ENCODE measurements around the gene XRCC3. TPM values are rescaled to one million over a fixed set of nuclear protein-coding genes. Genes with fewer than 3 reads are reported as not detected.

Gene XRCC3
- total and polyA plus RNA-seq, 4 experiments from 2014 or later, result 2.2 to 12.6 (median 6.7) TPM

DNA sequence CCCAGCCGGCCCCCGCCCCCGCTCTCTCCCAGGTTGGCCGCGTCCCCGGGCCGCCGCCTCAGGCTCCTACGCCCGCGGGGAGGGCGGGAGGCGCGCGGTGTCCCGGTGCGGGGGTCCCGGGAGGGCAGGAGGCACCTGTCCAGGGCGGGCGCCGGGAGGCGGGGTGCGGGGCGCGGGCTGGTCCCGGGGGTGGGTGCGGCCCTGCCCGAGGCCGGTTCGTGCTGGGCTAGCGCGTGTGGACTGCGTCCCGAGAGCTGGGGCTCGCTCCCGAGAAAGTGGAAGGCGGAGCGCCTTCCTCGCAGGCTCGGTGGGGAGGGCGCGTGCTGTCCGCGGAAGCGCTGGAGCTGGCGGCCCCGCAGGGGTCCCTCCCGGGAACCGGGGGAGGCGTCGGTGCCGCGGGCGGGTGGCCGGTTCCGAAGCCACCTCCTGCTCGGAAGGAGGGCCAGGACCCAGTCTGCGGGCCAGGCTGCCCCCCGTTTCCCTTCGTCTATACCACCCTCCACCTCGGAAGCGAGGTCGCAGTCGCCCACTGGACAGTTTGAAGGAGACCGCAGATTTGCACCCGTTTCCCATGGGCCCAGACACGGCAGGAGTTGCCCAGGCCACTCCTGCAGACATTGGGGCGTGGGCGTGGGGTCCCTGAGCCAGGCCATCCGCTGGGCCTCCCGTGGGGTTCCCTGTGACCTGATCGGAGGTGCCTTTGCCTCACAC is 995 bp upstream of the XRCC3 start:
- no peaks in the 10 kb centered on the region for H3K36me3 ChIP-seq (ENCODE audit: insufficient read depth, low read length)
- H3K27ac ChIP-seq (ENCODE audit: low read depth, low read length), result no peak overlapping the region
- H3K4me3 ChIP-seq (ENCODE audit: low read length in 2 of 2), result peak overlapping the region in 1 of 2 donors; percentile 49
- Mint-ChIP-seq H3K4me3 (peak overlapping the region; percentile 78 to 84 (median 80)), H3K27me3 (no peaks in the 10 kb centered on the region), H3K27ac (peak overlapping the region in 2 of 7 donors; percentile 8 to 64), H3K4me1 (peaks cover 17 to 70% (median 36%) of the 10 kb centered on the region in 4 donors), H3K9me3 (no peaks in the 10 kb centered on the region), H3K36me3 (peaks cover 0 to 3% of the 10 kb centered on the region in 2 donors)
- no peaks in the 10 kb centered on the region for H3K27me3 ChIP-seq (ENCODE audit: insufficient read depth, low read length)
- DNase-seq, result no peak
- intact Hi-C loops (cut with micrococcal nuclease), result loop anchor here (5.0 kb wide), 1 partner anchor 1306 kb away; the partner anchor contains the start of gene CDCA4
- H3K9me3 ChIP-seq (ENCODE audit: control insufficient read depth in 1 of 2, low read length in 2 of 2), result no peaks in the 10 kb centered on the region
- ChIA-PET CTCF (ENCODE audit: partially characterized antibody) (no interaction called here), POLR2A (ENCODE audit: partially characterized antibody) (interaction anchor here (1.0 to 1.7 kb wide), 9 partner anchors 10 to 382 kb away, joined by 3 to 7 read pairs (median 4); partner anchors contain the start of genes BAG5, COA8 and EIF5)
- peaks cover 21% of the 10 kb centered on the region for H3K4me1 ChIP-seq (ENCODE audit: insufficient read depth, low read length)

- ChIA-PET POLR2A (ENCODE audit: partially characterized antibody) (interaction anchor here (1.5 kb wide), 1 partner anchor 10 kb away, joined by 4 read pairs; no protein-coding TSS in a partner anchor), CTCF (ENCODE audit: partially characterized antibody) (interaction anchor here (0.6 kb wide), 1 partner anchor 253 kb away, joined by 4 read pairs; no protein-coding TSS in a partner anchor)
- Mint-ChIP-seq H3K27ac (peak overlapping the region in 5 of 7 donors; percentile 12 to 90 (median 78)), H3K36me3 (peaks cover 0 to 3% of the 10 kb centered on the region in 2 donors), H3K9me3 (peaks cover 0 to 2% (median 0%) of the 10 kb centered on the region in 8 donors), H3K27me3 (no peaks in the 10 kb centered on the region), H3K4me1 (peaks cover 12 to 60% (median 33%) of the 10 kb centered on the region in 4 donors), H3K4me3 (peak overlapping the region; percentile 64 to 94 (median 78))
- Histone ChIP-seq H3K27me3 (ENCODE audit: insufficient read depth, low read length) (no peaks in the 10 kb centered on the region), H3K27ac (ENCODE audit: low read depth, low read length) (no peak overlapping the region), H3K4me3 (ENCODE audit: low read length in 2 of 2) (no peak overlapping the region), H3K36me3 (ENCODE audit: insufficient read depth, low read length) (no peaks in the 10 kb centered on the region), H3K9me3 (ENCODE audit: control insufficient read depth in 1 of 2, low read length in 2 of 2) (no peaks in the 10 kb centered on the region), H3K4me1 (ENCODE audit: insufficient read depth, low read length) (peaks cover 21% of the 10 kb centered on the region)
- intact Hi-C loops (cut with micrococcal nuclease), result loop anchor here (2.0 kb wide), 1 partner anchor 133 kb away; the partner anchor contains the start of gene PPP1R13B
- no peak for DNase-seq
Measured at GRCh38 chr14:103714063-103714724, 1.1 kb downstream of the XRCC3 start.

DNA sequence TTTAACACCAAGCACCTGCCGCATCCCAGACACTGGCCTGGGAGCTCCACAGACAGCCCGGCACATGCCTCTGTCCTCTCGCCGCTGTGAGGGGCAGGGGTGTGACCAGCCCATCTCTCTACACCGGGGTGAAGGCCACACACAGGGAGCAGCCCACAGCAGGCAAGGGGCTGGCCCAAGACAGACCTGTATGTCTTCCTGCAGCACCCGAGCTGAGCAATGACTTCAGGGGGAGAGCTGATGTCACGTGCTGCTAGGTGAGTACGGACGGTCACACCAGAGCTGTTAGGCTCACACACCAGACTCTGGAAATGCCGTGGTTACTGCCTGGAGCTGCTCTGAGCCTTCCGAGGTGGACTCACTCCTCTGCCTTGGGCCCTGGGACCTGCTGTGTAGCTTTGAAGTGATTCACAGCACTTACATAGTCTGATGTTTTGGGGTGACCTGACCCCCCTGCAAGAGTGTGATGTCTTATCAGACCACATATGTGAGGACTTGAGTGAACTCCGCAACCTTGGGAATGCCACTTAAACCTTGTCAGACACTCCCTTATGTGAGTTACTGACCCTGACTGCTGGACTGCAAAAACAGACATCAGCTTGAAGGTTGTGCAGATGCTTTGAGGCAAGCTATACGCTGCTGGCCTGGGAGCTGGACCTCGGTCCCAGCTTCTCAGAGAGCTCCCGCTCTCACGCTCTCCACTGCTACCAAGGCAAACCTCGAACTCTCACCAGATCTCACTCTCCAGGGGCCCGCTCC is 1.8 kb downstream of the XRCC3 start:
- H3K9me3 ChIP-seq (ENCODE audit: control insufficient read depth in 1 of 2, low read length in 2 of 2), result no peaks in the 10 kb centered on the region
- CTCF ChIA-PET (ENCODE audit: partially characterized antibody), result interaction anchor here (0.6 kb wide), 1 partner anchor 19 kb away, joined by 3 read pairs; no protein-coding TSS in a partner anchor
- DNase-seq, result peak in 1 of 5 donors; percentile 25
- peaks cover 21% of the 10 kb centered on the region for H3K4me1 ChIP-seq (ENCODE audit: insufficient read depth, low read length)
- POLR2A ChIA-PET (ENCODE audit: partially characterized antibody), result interaction anchor here (1.5 kb wide), 1 partner anchor 9 kb away, joined by 4 read pairs; no protein-coding TSS in a partner anchor
- Mint-ChIP-seq H3K4me3 (peak overlapping the region in 7 of 8 donors; percentile 24 to 79 (median 67)), H3K9me3 (peaks cover 0 to 6% (median 0%) of the 10 kb centered on the region in 8 donors), H3K36me3 (peaks cover 0 to 3% of the 10 kb centered on the region in 2 donors), H3K27ac (peak overlapping the region in 4 of 7 donors; percentile 12 to 90 (median 66)), H3K4me1 (peaks cover 12 to 55% (median 31%) of the 10 kb centered on the region in 4 donors), H3K27me3 (no peaks in the 10 kb centered on the region)
- intact Hi-C loops (cut with micrococcal nuclease), result loop anchor here (2.0 kb wide), 1 partner anchor 133 kb away; the partner anchor contains the start of gene PPP1R13B
- no peak overlapping the region for H3K4me3 ChIP-seq (ENCODE audit: low read length in 2 of 2)
- H3K36me3 ChIP-seq (ENCODE audit: insufficient read depth, low read length), result no peaks in the 10 kb centered on the region
- H3K27ac ChIP-seq (ENCODE audit: low read depth, low read length), result no peak overlapping the region
- no peaks in the 10 kb centered on the region for H3K27me3 ChIP-seq (ENCODE audit: insufficient read depth, low read length)

- Mint-ChIP-seq H3K27me3 (no peaks in the 10 kb centered on the region), H3K36me3 (peaks cover 0 to 3% of the 10 kb centered on the region in 2 donors), H3K9me3 (peaks cover 0 to 6% (median 0%) of the 10 kb centered on the region in 8 donors), H3K4me3 (no peak overlapping the region), H3K27ac (peak overlapping the region in 4 of 7 donors; percentile 22 to 75 (median 52)), H3K4me1 (peaks cover 12 to 47% (median 27%) of the 10 kb centered on the region in 4 donors)
- ChIA-PET CTCF (ENCODE audit: partially characterized antibody) (interaction anchor here (0.6 kb wide), 1 partner anchor 18 kb away, joined by 3 read pairs; no protein-coding TSS in a partner anchor), POLR2A (ENCODE audit: partially characterized antibody) (interaction anchor here (1.5 kb wide), 1 partner anchor 8 kb away, joined by 4 read pairs; no protein-coding TSS in a partner anchor)
- Histone ChIP-seq H3K27me3 (ENCODE audit: insufficient read depth, low read length) (no peaks in the 10 kb centered on the region), H3K27ac (ENCODE audit: low read depth, low read length) (no peak overlapping the region), H3K36me3 (ENCODE audit: insufficient read depth, low read length) (no peaks in the 10 kb centered on the region), H3K4me3 (ENCODE audit: low read length in 2 of 2) (no peak overlapping the region), H3K4me1 (ENCODE audit: insufficient read depth, low read length) (peaks cover 21% of the 10 kb centered on the region), H3K9me3 (ENCODE audit: control insufficient read depth in 1 of 2, low read length in 2 of 2) (no peaks in the 10 kb centered on the region)
- DNase-seq, result peak in 1 of 5 donors; percentile 38
- intact Hi-C loops (cut with micrococcal nuclease), result no loop called here
Measured at GRCh38 chr14:103712633-103713247, 2.5 kb downstream of the XRCC3 start.

DNA sequence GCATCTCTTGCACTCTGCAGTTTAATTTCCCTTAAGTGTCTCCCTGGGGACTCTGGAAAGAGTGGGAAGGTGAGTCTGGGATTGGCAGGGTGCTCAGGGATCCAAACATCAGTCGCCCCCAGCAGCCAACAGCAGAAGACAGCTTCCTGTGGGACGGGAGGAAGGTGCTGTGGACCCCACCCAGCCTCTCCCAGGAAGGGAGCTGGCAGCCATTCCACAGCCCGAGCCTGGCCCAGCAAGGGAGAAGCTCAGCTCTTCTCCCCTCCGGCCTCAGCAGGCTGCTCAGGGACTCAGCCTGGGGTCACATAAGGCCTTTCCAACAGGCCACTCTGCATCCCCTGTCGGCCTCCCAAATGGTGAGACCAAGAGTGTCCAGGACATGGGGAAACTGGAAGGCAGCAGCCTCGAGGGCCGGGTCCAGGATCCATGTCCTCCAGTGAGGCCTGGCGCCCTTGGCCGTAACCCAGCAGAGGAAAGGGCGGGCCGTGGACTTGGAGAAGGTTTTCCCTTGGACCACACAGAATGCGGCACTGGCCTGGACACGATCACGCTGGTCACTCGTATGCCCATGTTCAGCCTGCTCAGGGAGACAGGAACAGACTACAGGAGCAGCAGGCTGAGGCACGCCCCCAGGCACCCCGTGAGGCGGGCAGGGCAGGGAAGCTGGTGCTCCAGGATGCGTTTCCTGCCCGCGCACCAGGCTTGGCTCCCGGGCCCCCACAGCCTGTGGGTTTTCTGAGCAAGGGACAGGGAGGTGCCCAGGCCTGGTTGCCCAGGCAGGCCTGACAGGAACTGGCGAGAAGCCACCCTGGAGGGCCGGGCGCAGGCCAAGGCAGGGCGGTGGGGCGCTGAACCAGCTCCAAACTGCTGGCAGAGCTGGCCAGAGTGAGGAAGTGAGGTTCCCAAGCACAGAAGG is 3.5 kb downstream of the XRCC3 start:
- Mint-ChIP-seq H3K27me3 (no peaks in the 10 kb centered on the region), H3K4me3 (peak overlapping the region in 3 of 8 donors; percentile 9 to 43 (median 35)), H3K27ac (peak overlapping the region in 4 of 7 donors; percentile 35 to 85 (median 63)), H3K36me3 (peaks cover 0 to 3% of the 10 kb centered on the region in 2 donors), H3K4me1 (peaks cover 5 to 38% (median 18%) of the 10 kb centered on the region in 4 donors), H3K9me3 (peaks cover 0 to 6% (median 0%) of the 10 kb centered on the region in 8 donors)
- CTCF ChIA-PET (ENCODE audit: partially characterized antibody), result no interaction called here
- no peak overlapping the region for H3K27ac ChIP-seq (ENCODE audit: low read depth, low read length)
- peaks cover 17% of the 10 kb centered on the region for H3K4me1 ChIP-seq (ENCODE audit: insufficient read depth, low read length)
- intact Hi-C loops (cut with micrococcal nuclease), result no loop called here
- peak in 1 of 5 donors; percentile 30 for DNase-seq
- H3K9me3 ChIP-seq (ENCODE audit: control insufficient read depth in 1 of 2, low read length in 2 of 2), result no peaks in the 10 kb centered on the region
- no peaks in the 10 kb centered on the region for H3K36me3 ChIP-seq (ENCODE audit: insufficient read depth, low read length)
- H3K4me3 ChIP-seq (ENCODE audit: low read length in 2 of 2), result no peak overlapping the region
- POLR2A ChIA-PET (ENCODE audit: partially characterized antibody), result no interaction called here
- no peaks in the 10 kb centered on the region for H3K27me3 ChIP-seq (ENCODE audit: insufficient read depth, low read length)
